Upper lobe of left lung (tissue), 4 donors: Measurements from ENCODE around the gene THBS2.
"Not testable (repeated sequence)": the region's sequence is repeated elsewhere in the genome, so short reads cannot be mapped to it uniquely, and the experiment has no call there.

Experiments used
- CTCF ChIP-seq, 6 experiments: fragments of 450-650 bp in 4 of 6; fragments of 200-600 bp in 2 of 6; sonication (generic) in 2 of 6; IDR thresholded peaks; one replicate each; pipeline ENCODE4 v1.5.1; 2016 to 2019; ENCODE audit warnings: antibody characterized with exemption in 6 of 6
- EP300 ChIP-seq, 4 donors: sonication (generic); formaldehyde crosslinking; IDR thresholded peaks; one replicate each; pipeline ENCODE4 v1.5.1; 2017; ENCODE audit warnings: antibody characterized with exemption in 4 of 4, control low read depth in 2 of 4

DNA sequence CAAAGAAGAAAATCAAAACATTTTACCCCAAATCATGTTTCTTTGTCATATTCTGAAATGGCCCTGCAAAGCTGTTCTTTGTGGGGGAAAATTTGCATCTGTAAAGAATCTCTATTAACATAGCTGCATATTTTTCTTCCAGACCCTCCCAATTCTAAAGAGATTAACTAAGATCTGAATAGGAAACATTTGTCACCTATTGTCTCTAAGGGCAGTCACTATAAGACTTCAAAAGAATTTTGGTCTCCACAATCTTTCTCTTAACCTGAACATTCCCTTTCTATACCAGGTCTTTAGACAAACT, 16.4 kb upstream of the THBS2 start:
- TF ChIP-seq CTCF, EP300 (IDR thresholded peaks at IDR 0.05): not testable (repeated sequence)
